T1000 (cell line): ENCODE measurements around the gene ADM5.

Source experiments
- DNase-seq: peaks from one replicate; lab custom pipeline; 2025; ENCODE audit warnings: mixed read lengths; lab: John Stamatoyannopoulos, UW

ADM5 gene

DNA sequence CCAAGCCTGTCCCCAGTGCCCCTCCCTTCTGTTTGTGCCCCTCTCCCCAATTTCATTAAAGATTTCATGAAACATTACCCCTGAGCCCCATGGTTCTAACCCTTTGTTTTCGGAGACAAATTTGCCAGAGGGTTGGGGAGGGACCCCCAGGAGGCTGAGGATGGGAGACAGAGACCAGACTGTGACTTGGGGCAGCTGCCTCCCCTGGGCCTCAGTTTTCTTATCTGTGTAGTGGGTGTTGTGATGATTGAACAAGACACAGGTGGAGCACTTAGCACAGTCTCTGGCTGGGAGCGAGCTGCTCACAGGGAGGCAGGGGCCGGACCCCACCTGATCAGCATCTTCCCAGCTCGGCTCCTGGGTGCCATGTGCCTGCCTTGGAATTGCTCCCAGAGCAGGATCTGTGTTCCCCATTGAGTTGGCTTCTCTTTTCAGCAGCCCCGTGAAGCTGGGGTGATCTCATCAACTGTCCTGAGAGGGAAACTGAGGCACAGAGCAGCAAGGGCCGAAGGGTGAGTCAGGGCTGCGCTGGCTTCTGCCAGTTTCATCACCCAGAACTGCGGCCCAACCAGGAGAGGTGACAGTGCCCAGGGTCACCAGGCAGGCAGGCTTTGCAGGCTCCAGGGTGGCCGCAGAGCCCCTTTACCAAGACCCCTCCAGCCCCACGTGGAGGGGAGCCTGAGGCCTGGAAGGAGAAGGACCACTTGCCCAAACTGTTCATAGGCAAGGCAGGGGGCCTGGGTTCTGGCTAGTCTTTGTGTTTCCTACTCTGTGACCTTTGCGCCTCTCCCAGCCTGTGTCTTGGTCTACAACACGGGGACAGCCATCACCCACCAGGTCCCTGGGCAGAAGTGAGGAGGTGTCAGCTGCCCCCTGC is 30.6 kb upstream of the ADM5 start:
- DNase-seq = no peak

DNA sequence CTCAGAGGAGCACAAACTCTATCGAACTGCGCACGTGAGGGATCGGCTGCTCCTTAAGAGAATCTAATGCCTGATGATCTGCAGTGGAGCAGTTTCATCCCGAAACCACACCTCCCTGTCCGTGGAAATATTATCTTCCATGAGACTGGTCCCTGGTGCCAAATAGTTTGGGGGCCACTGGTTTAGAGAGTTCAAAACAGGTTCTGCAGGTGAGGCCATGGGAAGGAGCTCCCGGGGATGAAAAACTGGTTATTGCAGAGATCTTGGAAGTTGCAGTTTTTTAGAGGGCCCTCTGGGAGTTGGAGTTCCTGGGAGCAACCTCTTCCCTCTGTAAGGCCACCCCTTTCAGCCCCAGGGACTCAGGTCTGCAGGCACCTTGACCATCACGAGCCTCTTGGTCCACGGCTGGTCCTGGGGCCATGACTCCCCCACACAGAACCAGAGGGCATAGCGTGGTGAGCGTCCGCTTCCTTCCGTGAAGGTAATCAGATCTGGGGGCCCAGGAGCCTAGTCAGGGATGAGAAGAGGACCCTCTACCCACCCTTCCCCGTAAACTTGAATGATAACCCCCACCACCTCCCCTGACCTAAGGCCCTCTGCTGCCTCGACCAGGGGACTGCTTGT is 28.9 kb upstream of the ADM5 start:
- no peak for DNase-seq

DNA sequence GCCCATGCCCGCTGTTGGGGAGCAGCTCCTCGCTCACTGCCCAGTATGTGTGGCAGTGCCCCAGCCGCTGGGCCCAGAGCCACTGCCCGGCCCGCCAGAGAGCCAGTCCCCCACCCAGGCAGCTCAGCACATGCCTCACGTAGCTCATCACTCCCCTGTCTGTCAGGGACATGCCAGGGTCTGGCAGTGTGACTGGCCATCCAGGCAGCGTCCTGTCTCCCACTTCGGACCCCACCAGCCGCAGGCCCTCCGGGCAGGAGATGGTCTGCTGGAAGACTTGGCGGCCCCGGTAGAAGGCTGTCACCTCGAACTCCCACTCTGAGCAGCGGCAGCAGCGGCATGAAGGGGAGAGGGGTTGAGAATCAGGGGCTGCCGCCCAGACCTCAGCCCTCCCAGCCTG is 27.4 kb upstream of the ADM5 start:
- no peak for DNase-seq

DNA sequence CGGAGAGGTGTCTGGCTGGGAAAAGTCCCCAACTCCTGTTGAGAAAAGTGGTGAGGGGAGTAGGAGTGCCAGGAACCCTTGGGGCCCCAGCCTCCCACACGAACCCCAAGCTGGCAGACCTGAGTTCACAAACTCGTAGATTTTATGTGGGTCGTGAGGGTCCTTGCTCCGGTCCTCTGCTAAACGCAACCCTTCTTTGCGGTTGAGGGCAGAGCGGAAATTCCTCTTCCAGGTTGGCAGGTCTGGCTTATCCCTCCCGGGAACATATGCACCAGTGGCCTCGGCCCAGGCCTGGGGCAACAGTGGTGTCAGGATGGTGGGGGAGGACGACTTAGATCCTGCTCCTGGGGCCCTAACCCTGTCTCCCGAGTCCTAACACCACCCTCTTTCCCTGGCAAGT is 26.2 kb upstream of the ADM5 start:
- DNase-seq = no peak

DNA sequence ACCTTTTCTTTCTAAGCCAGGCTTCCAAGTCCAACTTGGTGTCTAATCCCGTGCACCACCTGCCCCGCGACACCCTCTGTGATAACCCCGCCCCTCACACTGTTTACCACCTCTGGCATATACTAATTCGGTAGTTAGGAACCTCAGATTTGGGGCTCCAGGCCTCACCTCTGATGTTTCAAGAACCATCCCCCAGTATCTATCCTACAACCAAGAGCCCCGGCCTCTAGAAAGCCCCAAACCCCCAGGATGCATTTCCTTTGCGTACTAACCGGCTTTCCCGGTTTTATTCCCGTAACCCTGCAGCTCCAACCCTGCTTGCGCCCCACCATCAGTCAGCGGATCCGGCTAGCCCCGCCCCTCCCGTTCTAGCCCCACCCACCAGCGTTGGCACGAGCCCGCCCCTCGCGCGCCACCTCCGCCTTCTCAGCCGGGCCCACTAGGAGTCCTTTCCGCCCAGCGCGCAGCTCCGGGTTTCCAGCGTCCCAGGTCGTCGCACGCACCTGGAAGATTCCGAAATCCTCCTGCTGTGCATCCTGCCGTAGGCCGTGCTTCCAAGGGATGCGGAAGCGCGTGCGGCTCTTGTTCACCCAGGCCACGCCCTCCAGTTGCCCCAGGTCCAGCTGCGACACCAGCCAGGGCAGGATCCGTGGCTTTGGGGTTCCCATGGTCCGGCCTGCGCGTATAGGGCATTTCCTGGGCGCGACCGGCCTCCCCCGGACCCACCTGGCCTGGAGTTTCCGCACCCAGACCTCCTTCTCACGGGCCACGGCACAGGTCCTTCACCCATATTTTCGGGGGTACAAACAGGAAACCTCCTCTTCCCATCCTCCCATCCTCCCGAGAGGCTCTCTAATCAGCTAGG is 25.0 kb upstream of the ADM5 start:
- peak; percentile 68 for DNase-seq

DNA sequence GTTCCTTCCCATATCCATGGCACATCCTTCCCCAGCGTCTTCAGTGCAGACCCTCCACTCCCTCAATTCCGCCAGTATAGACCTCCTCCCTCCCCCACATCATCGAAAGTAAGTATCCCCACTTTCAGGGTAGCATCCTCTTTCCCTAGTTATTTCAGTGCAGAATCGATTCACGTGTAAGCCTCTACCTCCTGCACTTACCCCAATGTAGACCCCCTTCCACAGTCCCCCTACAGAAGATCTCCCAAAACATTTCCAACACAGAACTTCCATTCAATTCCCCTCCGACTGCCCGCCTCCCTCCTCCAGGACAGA is 24.4 kb upstream of the ADM5 start:
- no peak for DNase-seq

DNA sequence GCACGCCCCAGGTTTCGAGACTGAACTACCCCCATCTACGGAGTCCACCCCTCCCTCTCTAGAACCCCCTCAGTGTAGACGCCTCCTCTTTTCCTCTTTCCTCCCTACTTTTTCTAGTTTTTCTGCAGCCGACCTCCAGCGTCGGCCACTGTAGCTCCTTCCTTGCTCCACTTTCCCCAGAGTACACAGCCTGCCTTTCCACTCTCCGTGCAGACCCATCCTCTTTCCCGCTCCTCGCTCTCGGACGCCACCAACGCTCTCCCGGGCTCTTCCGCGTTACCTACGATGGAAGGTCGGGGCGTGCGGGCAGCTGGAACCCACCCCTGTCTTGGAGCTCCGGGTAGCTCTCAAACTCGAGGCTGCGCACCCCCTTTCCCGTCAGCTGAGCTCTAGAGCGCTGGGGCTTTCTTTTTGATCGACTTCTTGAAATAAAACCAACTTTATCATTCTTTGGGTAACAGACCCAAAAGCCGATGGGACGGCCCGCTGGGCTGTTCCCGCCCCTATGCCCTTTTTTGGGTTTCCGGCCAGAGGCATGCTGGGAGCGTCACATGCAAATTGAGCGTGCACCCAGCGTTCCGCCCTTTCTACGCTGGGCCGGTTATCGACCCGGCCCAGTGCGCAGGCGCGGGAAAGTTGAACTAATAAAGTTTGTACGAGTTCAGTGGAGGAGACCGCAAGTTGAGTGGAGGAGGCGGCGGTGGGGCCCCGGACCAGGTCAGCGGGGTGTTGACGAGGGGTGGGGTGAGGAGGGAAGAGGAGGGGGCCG is 23.9 kb upstream of the ADM5 start, which contains the start of the genes BCL2L12 and IRF3:
Gene BCL2L12 (plus strand): TSS at position 583 of the 769 bp plus-strand sequence. CDS start 760 bp downstream, outside the sequence.
Gene IRF3 (minus strand): TSS at position 507 of the 769 bp plus-strand sequence. CDS start 1,019 bp downstream, outside the sequence.
- peak; percentile 95 for DNase-seq

DNA sequence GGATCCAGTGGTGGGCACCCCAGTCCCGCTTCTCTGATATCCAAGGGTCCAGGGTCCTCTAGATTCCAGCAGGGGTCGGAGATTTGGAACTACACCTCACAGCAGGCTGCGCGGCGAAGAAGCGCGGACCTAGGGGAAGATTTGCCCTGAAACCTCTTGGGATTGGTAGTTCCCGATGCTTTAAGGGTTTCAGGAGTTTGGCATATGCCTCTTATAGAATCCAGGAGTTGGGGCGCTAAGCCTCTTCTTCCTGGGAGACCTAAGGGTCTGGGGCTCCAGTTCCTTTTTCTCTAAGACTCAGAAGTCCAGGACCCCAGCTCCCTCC is 23.3 kb upstream of the ADM5 start:
- DNase-seq = no peak

DNA sequence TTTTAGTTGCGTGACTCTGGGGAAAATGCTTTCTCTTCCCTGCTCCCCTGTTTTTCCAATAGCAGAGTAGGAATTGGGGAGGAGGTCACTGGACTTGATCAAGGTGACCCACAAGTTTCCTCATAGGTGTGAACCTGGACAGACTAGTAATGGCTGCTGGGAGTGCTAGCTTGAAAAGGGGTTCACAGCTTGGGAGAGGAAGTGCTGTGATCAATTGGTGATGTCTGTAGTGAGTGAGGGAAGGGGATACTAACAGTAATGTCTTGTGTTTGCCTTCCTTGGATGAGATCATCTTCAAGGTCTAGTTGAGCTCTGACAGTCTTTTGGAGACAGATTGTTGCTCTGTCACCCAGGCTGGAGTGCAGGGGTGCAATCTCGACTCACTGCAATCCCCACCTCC is 21.9 kb upstream of the ADM5 start:
- no peak for DNase-seq

DNA sequence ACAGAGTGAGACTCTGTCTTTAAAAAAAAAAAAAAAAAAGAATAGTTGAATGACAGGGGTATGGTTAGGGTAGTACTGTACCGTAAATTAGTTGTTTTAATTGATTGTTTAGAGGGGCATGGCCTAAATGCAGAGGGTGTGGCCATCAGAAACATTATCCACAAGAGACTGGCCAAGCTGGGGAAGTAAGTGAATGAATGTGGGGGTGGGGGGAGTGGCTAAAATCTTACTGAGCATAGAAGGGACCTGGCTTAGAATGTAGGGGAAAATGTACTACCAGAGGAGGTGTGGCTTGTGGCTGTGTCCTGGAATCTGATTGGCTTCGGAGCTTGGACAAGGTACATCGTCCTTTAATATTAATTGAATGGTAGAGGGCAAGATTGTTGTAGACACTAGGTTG is 19.9 kb upstream of the ADM5 start:
- no peak for DNase-seq

DNA sequence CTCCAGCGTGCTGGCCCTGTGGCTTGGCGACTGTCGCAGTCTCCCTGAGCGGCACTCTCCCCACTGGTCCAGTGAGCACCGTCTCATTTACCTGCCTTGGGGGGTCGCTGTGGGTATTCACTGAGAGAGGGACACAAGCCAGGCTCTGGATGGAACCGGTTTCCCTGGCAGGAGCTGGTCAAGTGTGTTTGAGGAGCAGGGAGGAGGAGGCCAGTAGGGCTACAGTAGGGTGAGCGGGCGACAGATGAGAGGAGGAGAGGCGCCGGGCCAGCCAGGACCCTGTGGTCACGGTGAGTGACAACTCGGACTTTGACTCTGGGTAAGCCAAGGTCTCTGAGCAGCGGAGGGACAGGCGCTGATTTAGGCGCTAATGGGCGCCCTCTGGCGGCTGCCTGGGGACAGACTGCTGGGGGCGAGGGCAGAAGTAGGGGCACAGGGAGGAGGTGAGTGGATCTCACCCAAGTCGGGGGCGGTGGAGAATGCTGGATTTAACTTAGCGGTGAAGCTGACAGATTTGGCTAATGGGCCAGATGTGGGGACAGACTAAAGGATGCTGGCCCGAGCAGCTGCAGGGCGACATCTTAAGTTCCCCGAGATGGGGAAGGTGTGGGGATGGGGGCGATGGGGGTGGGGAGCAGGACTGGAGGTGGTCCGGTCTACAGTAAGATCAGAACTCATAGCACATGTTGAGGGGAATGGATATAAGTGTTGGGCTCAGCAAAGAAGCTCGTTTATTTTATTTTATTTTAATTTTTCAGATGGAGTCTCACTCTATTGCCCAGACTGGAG is 17.1 kb upstream of the ADM5 start:
- DNase-seq = peak; percentile 51

DNA sequence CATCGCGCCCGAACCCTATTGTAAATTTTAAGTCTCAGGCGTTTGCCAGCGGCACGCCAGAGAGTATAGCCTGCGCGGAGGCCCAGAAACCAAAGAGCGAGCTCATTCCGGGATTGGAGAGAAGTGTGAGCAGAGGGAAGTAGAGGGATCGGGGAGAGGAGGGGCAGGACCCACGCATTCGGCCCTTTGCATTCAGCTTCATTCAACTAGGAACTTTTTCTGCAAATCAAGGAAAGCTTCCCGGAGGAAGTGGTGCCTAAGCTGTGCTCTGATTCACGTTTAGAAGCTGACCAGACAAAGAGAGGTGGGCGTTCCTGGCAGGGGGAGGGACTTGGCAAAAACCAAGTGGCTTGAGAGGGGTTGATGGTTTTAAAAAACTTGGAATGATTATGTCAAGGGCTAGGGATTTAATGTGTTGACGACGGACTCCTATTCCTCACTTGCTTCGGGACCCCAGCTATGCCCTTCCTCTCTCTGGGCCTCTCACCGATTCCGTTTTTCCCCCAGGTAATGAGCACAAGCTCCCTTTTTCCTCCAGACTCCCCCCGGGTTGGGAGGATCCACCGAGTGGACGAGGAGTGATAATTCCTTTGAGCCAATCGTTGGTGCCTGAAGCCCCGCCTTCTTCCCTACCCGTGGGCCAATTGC is 13.1 kb upstream of the ADM5 start:
- DNase-seq = no peak

DNA sequence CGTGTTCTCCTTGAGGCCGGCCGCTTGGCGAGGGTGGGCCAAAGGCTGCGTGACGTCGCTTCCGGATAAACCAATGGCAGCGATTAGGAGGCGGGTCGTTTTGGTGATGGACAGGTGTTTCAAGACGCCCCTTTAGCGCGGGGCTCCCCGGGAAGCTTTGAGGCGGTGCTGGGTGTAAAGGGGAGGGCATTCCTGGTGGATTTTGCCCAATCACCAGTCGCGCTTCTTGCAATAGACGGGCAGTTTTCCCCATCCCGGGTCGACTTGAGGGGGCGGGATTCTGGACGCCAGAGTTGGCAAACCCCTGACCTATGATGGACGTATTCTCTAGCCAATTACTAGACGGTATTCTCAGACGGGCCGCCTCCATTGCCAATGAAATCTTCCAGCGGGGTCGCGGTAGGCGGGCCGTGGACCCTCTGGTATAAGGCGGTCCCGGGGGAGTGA is 12.6 kb upstream of the ADM5 start:
- peak; percentile 99 for DNase-seq

DNA sequence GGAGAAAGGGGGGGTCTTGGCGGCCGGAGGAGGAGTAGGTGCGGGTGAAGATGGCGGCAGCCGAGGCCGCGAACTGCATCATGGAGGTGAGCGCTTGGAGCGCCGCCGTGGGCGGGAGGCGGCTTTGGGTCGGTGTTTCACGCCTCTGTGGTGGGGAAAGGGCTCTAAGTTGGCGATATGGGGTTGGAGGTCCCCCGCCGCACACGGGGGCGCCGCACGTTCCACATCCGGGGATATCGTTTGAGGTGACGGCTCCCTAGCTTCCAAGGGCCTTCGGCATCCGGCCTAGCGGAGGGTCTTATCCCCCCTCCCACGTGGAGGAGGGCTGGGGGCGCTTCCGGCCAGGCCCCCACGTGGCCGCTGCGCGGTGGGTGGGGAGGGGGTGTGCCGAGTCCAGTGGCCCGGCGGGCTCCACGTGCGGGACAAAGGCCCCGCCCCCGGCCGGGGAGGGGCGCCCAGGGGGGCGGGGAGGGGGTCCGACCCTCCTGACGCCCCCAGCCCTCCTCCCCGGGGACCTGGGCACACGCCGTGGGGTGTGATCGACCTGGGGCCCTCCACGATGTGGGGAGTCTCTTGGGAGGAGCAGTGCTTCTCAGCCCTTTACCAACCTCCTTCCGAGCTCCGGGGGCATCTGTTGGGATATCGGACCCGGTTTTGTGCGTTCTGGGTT is 12.0 kb upstream of the ADM5 start, which contains the start of gene PRMT1:
Gene PRMT1 (plus strand): TSS at position 41 of the 670 bp plus-strand sequence. CDS start 10 bp downstream, at position 51.
- no peak for DNase-seq

DNA sequence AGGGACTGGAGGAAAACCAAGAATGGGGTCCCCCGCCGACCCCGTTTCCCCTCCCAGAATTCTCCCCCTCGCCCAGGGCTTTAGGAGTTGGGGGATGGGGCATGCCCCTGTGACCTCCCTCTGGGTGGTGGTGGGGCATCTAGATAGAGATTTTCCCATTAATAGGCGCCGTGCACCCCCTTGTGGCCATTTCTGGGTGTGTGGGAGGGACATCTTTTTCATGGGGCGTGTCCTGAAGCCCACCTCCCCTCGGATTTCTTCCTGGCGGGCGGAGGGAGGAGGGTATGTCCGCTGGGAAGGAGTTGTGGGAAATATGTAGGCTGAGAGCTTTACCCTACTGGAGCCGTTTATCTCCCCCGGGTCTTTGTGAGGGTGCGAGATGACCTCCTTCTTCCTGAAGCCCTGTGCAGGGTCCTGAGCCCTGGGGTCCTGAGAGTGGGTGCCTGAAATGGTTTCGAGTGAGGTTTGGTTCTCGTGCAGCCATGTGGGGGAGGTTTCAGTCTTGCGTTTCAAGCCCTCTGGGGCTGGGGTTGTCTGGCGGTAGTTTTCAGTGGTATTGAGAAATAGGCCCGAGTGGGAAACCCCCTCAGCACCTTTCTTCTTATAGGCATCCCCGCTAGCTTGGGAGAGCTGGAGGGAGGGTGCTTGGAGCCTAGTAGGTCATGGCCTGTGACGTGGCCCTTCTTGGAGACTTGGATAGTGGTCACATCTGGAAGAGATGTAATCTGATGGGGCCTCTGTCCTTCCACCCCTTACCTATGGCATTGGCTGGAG is 11.3 kb upstream of the ADM5 start:
- DNase-seq = peak; percentile 48

DNA sequence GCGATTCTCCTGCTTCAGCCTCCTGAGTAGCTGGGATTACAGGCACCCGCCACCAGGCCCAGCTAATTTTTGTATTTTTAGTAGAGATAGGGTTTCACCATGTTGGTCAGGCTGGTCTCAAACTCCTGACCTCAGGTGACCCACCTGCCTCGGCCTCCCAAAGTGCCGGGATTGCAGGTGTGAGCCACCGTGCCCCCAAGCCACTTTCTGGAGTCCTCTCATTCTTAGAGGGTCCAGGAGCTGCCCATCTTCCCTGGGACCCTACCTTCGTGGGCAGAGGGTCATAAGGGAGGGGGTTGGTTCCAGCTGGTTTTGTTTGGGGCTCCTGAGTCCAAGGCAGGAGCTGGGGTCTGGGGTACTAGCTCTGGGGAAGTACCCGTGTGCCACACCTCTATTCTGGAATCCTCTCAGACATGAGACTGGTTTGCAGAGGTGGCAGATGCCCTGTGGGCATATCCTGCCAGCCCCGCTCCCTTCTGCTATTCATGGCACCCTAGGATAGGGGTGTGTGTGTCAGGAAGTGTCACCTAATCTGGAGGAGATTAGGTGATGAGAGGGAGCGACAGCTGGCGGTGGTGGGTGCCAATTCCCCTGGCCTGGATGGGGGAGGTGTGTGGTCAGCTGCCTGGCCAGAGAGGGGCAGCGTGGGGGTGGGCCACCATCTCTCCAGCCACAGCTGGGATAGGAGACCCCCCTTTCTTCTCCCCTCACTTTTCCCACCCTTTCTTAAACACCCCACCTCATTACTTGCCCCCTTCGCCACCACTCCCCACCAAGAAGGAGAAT is 10.2 kb upstream of the ADM5 start:
- DNase-seq = no peak

DNA sequence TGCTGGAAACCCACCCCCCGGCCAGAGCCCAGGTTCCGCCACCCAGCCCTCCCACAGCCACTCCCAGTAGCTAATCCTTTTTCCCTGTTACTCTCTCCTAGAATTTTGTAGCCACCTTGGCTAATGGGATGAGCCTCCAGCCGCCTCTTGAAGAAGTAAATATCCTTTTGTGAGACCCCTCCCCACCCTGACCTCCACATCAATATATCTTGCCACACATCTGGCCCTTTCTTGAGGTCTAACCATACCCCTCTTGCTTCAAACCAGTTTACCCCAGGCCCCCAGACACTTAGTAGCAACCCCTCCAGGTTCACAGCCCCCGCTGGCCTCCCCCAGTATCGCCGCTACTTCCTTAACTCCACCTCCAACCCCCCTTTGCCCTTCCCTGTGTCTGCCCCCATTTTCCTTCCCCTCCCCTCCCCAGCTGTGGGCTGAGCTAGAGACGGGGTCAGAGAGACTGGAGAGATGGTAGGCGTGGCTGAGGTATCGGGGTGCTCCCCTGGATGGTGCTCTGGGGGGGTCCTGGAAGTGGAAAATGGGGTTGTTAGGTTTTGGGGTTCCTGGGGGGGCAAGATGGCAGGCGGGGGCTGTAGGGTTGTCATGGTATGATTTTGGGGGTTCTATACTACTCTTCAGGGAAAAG is 9.5 kb upstream of the ADM5 start:
- no peak for DNase-seq
